NCI-H345 (cell line): ENCODE data around the gene APOL4.
"Not testable (repeated sequence)": the region's sequence is repeated elsewhere in the genome, so short reads cannot be mapped to it uniquely, and the experiment has no call there.

ENCODE experiments used
- DNase-seq: peaks from one replicate; lab custom pipeline; 2025; lab: John Stamatoyannopoulos, UW

Gene APOL4

GRCh38 chr22:36206255-36206654 is 4.6 kb upstream of the APOL4 start:
- DNase-seq: no peak

GRCh38 chr22:36205573-36205972 is 4.0 kb upstream of the APOL4 start:
- not testable (repeated sequence) for DNase-seq

GRCh38 chr22:36204632-36205015 is 3.0 kb upstream of the APOL4 start:
- DNase-seq: no peak

GRCh38 chr22:36204001-36204631 is 2.5 kb upstream of the APOL4 start:
- no peak for DNase-seq

- not testable (repeated sequence) for DNase-seq
Observed at GRCh38 chr22:36203441-36203840, 1.8 kb upstream of the APOL4 start.

GRCh38 chr22:36202906-36203305 is 1.3 kb upstream of the APOL4 start:
- peak; percentile 61 for DNase-seq

- DNase-seq: not testable (repeated sequence)
Observed at GRCh38 chr22:36201025-36201424, 584 bp downstream of the APOL4 start.

GRCh38 chr22:36199001-36199551 is 2.5 kb downstream of the APOL4 start:
- DNase-seq: no peak

- no peak for DNase-seq
Observed at GRCh38 chr22:36198536-36198935, 3.1 kb downstream of the APOL4 start.

GRCh38 chr22:36197514-36198146 is 4.0 kb downstream of the APOL4 start:
- no peak for DNase-seq

GRCh38 chr22:36197065-36197440 is 4.6 kb downstream of the APOL4 start:
- DNase-seq: no peak

GRCh38 chr22:36196254-36197064 is 5.2 kb downstream of the APOL4 start:
- no peak for DNase-seq

- peak; percentile 27 for DNase-seq
Observed at GRCh38 chr22:36194971-36195370, 6.6 kb downstream of the APOL4 start.

GRCh38 chr22:36194385-36194784 is 7.2 kb downstream of the APOL4 start:
- no peak for DNase-seq

GRCh38 chr22:36193577-36193976 is 8.0 kb downstream of the APOL4 start:
- no peak for DNase-seq

- DNase-seq: no peak
Observed at GRCh38 chr22:36193171-36193570, 8.4 kb downstream of the APOL4 start.

- no peak for DNase-seq
Observed at GRCh38 chr22:36192542-36192941, 9.1 kb downstream of the APOL4 start.

- DNase-seq: no peak
Observed at GRCh38 chr22:36191106-36191836, 10.3 kb downstream of the APOL4 start.

GRCh38 chr22:36187862-36188261 is 13.7 kb downstream of the APOL4 start:
- DNase-seq: not testable (repeated sequence)

GRCh38 chr22:36185828-36186624 is 15.6 kb downstream of the APOL4 start:
- no peak for DNase-seq

GRCh38 chr22:36184433-36185025 is 17.1 kb downstream of the APOL4 start:
- no peak for DNase-seq
